H1 (cell line): ENCODE results near the gene PNMA6E. TPM values are rescaled to one million over a fixed set of nuclear protein-coding genes. Genes with fewer than 3 reads are reported as not detected.

Experiments
- CTCF ChIA-PET: fragments of 300-600 bp; sonication (Branson Sonifier 250); formaldehyde crosslinking; loops from one replicate; lab custom pipeline; 2021; ENCODE audit not compliant: partially characterized antibody; lab: Charles Lee
- POLR2A ChIA-PET: fragments of 300-600 bp; sonication (Branson Sonifier 250); formaldehyde crosslinking; loops from one replicate; lab custom pipeline; 2021; ENCODE audit warnings: inconsistent platforms; ENCODE audit not compliant: partially characterized antibody; lab: Charles Lee
- DNase-seq, 2 experiments: peaks; one replicate each; pipeline versions ENCODE4 v3.0.0 to v3.0.0-alpha.2; 2010 to 2022; ENCODE audit warnings: low spot score in 2 of 2, low read depth in 1 of 2, mixed read lengths in 1 of 2
- FAIRE-seq: peaks from 2 replicates; lab custom pipeline; 2011; peaks lifted over from hg19 to GRCh38; lab: Jason Lieb, UNC
- H2AFZ ChIP-seq: 2 replicates; pipeline ENCODE4 v1.8.1; 2012; ENCODE audit warnings: low read length, inconsistent platforms
- H2AK5ac ChIP-seq: 2 replicates; pipeline ENCODE4 v1.6.1; 2013; ENCODE audit warnings: low read depth, low read length
- H2BK120ac ChIP-seq: replicated peaks from 2 replicates; pipeline ENCODE3; 2013; ENCODE audit warnings: low read depth, low read length, inconsistent platforms
- H2BK12ac ChIP-seq: 2 replicates; pipeline ENCODE4 v1.6.1; 2013; ENCODE audit warnings: low read depth, low read length
- H2BK15ac ChIP-seq: 2 replicates; pipeline ENCODE4 v1.6.1; 2013; ENCODE audit warnings: low read length
- H2BK20ac ChIP-seq: 2 replicates; pipeline ENCODE4 v1.6.1; 2013; ENCODE audit warnings: low read length
- H2BK5ac ChIP-seq: 2 replicates; pipeline ENCODE4 v1.6.1; 2013; ENCODE audit warnings: low read depth, low read length
- H3K14ac ChIP-seq: 2 replicates; pipeline ENCODE4 v1.6.1; 2013; ENCODE audit warnings: inconsistent platforms; ENCODE audit not compliant: insufficient read length
- H3K18ac ChIP-seq: 2 replicates; pipeline ENCODE4 v1.6.1; 2013; ENCODE audit warnings: low read length; ENCODE audit errors: extremely low read depth
- H3K23ac ChIP-seq: 2 replicates; pipeline ENCODE4 v1.6.1; 2013; ENCODE audit warnings: inconsistent platforms; ENCODE audit not compliant: insufficient read length
- H3K23me2 ChIP-seq: 2 replicates; pipeline ENCODE4 v1.6.1; 2013; ENCODE audit warnings: low read depth, low read length
- H3K27ac ChIP-seq: 2 replicates; pipeline ENCODE4 v1.6.1; 2011; ENCODE audit warnings: low read depth, low read length, inconsistent platforms
- H3K27me3 ChIP-seq, 4 experiments: replicated peaks in 1 of 4; 1 replicate in 1 of 4; 2 replicates in 3 of 4; pipeline versions ENCODE4 v1.6.1 to v1.8.1; 2011 to 2013; ENCODE audit warnings: low read length in 3 of 4, mild to moderate bottlenecking in 3 of 4, inconsistent platforms in 2 of 4, mixed read lengths in 2 of 4, moderate library complexity in 1 of 4; ENCODE audit not compliant: control insufficient read depth in 3 of 4, insufficient read depth in 3 of 4; ENCODE audit errors: extremely low read depth in 1 of 4
- H3K36me3 ChIP-seq, 4 experiments: 2 replicates each; pipeline versions ENCODE4 v1.6.1 to v1.8.1; 2011 to 2013; ENCODE audit warnings: mild to moderate bottlenecking in 4 of 4, low read length in 3 of 4, moderate library complexity in 2 of 4, control low read depth in 1 of 4, inconsistent platforms in 1 of 4; ENCODE audit not compliant: insufficient read depth in 4 of 4, control insufficient read depth in 2 of 4
- H3K4ac ChIP-seq: replicated peaks from 2 replicates; pipeline ENCODE3; 2013; ENCODE audit warnings: low read length, low read depth, mixed read lengths, inconsistent platforms; ENCODE audit not compliant: insufficient read length
- H3K4me1 ChIP-seq, 4 experiments: replicated peaks in 1 of 4; 1 replicate in 1 of 4; 2 replicates in 3 of 4; pipeline versions ENCODE4 v1.6.1 to v1.8.1; 2011 to 2013; ENCODE audit warnings: low read length in 3 of 4, inconsistent platforms in 2 of 4, mixed read lengths in 1 of 4; ENCODE audit not compliant: insufficient read depth in 4 of 4, control insufficient read depth in 3 of 4
- H3K4me2 ChIP-seq, 2 experiments: 2 replicates each; pipeline versions ENCODE4 v1.6.1 to v1.8.1; 2011 to 2013; ENCODE audit warnings: low read depth in 2 of 2, low read length in 2 of 2, control low read depth in 1 of 2, inconsistent platforms in 1 of 2, mild to moderate bottlenecking in 1 of 2; ENCODE audit not compliant: insufficient read depth in 1 of 2
- H3K4me3 ChIP-seq, 4 experiments: fragments of 200-600, 300-600 bp in 1 of 4; sonication (generic), shearing (Covaris generic), sonication (Bioruptor Twin) in 1 of 4; 2 replicates each; pipeline versions ENCODE4 v1.5.1 to v1.8.1; 2011 to 2016; ENCODE audit warnings: low read length in 4 of 4, low read depth in 3 of 4, control low read depth in 2 of 4, inconsistent platforms in 2 of 4, mild to moderate bottlenecking in 2 of 4, mixed read lengths in 1 of 4, moderate library complexity in 1 of 4; ENCODE audit not compliant: insufficient read depth in 2 of 4; ENCODE audit errors: extremely low read depth in 1 of 4
- H3K56ac ChIP-seq: replicated peaks from 2 replicates; pipeline ENCODE3; 2013; ENCODE audit warnings: low read depth, mild to moderate bottlenecking, mixed read lengths, low read length, inconsistent platforms; ENCODE audit not compliant: insufficient read length
- H3K79me1 ChIP-seq: 2 replicates; pipeline ENCODE4 v1.6.1; 2013; ENCODE audit warnings: low read depth, low read length, control low read depth
- H3K79me2 ChIP-seq, 2 experiments: 2 replicates each; pipeline versions ENCODE4 v1.6.1 to v1.8.1; 2012 to 2013; ENCODE audit warnings: low read length in 2 of 2, mild to moderate bottlenecking in 2 of 2, inconsistent platforms in 1 of 2; ENCODE audit not compliant: insufficient read depth in 2 of 2, control insufficient read depth in 1 of 2
- H3K9ac ChIP-seq, 4 experiments: replicated peaks in 1 of 4; 1 replicate in 1 of 4; 2 replicates in 3 of 4; pipeline versions ENCODE4 v1.6.1 to v1.8.1; 2011 to 2013; ENCODE audit warnings: low read depth in 3 of 4, low read length in 3 of 4, control low read depth in 2 of 4, mild to moderate bottlenecking in 2 of 4, moderate library complexity in 2 of 4, inconsistent platforms in 1 of 4; ENCODE audit errors: extremely low read depth in 1 of 4
- H3K9me3 ChIP-seq, 2 experiments: 2 replicates each; pipeline versions ENCODE4 v1.6.1 to v1.8.1; 2012 to 2013; ENCODE audit warnings: mild to moderate bottlenecking in 2 of 2, moderate library complexity in 2 of 2, control low read depth in 1 of 2, inconsistent platforms in 1 of 2, low read depth in 1 of 2, low read length in 1 of 2, mixed read lengths in 1 of 2; ENCODE audit not compliant: insufficient read depth in 2 of 2
- H4K20me1 ChIP-seq, 2 experiments: replicated peaks in 1 of 2; 2 replicates each; pipeline versions ENCODE3 to v1.8.1; 2011 to 2013; ENCODE audit warnings: inconsistent platforms in 2 of 2, low read length in 2 of 2, mild to moderate bottlenecking in 1 of 2; ENCODE audit not compliant: insufficient read depth in 2 of 2, control insufficient read depth in 1 of 2
- H4K5ac ChIP-seq: 2 replicates; pipeline ENCODE4 v1.6.1; 2013; ENCODE audit warnings: low read length, low read depth, mixed read lengths, inconsistent platforms; ENCODE audit not compliant: insufficient read length
- H4K8ac ChIP-seq: 2 replicates; pipeline ENCODE4 v1.8.0; 2013; ENCODE audit warnings: mild to moderate bottlenecking, moderate library complexity, low read length, inconsistent platforms; ENCODE audit not compliant: insufficient read depth; ENCODE audit errors: extremely low read depth
- H4K91ac ChIP-seq: replicated peaks from 2 replicates; pipeline ENCODE3; 2013; ENCODE audit warnings: low read length, mixed read lengths, inconsistent platforms; ENCODE audit not compliant: insufficient read length
- ATF3 ChIP-seq: IDR thresholded peaks from 2 replicates; pipeline ENCODE4 v1.6.1; 2011; ENCODE audit warnings: low read depth, mild to moderate bottlenecking, low read length; ENCODE audit not compliant: insufficient read depth
- BACH1 ChIP-seq: IDR thresholded peaks from 2 replicates; pipeline ENCODE4 v1.6.1; 2012; ENCODE audit warnings: low read length, improper control_type of control experiment
- BRCA1 ChIP-seq: IDR thresholded peaks from 2 replicates; pipeline ENCODE4 v1.6.1; 2012; ENCODE audit warnings: low read depth, low read length, improper control_type of control experiment
- CHD1 ChIP-seq: IDR thresholded peaks from 2 replicates; pipeline ENCODE4 v1.6.1; 2012; ENCODE audit warnings: low read depth, low read length, improper control_type of control experiment
- EZH2 ChIP-seq: fragments of 200-600 bp; sonication (generic); IDR thresholded peaks from 2 replicates; pipeline ENCODE4 v1.7.1; 2012; ENCODE audit warnings: low read depth, mild to moderate bottlenecking, moderate library complexity, low read length, inconsistent platforms; ENCODE audit not compliant: severe bottlenecking
- KDM1A ChIP-seq: fragments of 200-600, 300-600 bp; sonication (generic); IDR thresholded peaks from 2 replicates; pipeline ENCODE4 v1.7.1; 2016; ENCODE audit warnings: mild to moderate bottlenecking, low read length, borderline replicate concordance
- MAX ChIP-seq: IDR thresholded peaks from 2 replicates; pipeline ENCODE4 v1.6.1; 2012; ENCODE audit warnings: inconsistent platforms
- PHF8 ChIP-seq: fragments of 200-600 bp; sonication (generic); conservative IDR thresholded peaks from 2 replicates; pipeline ENCODE4 v1.7.1; 2012; ENCODE audit warnings: low read depth, mild to moderate bottlenecking, inconsistent platforms, low read length, moderate library complexity
- POLR2A ChIP-seq, 2 experiments: IDR thresholded peaks; 1 replicate in 1 of 2; 2 replicates in 1 of 2; pipeline ENCODE4 v1.6.1; 2011; ENCODE audit warnings: low read depth in 2 of 2, low read length in 2 of 2, mild to moderate bottlenecking in 2 of 2; ENCODE audit errors: control extremely low read depth in 1 of 2
- RXRA ChIP-seq: IDR thresholded peaks from 2 replicates; pipeline ENCODE4 v1.6.1; 2011; ENCODE audit warnings: low read depth, mild to moderate bottlenecking, low read length, moderate library complexity; ENCODE audit not compliant: insufficient read depth
- SIN3A ChIP-seq, 2 experiments: IDR thresholded peaks in 1 of 2; conservative IDR thresholded peaks in 1 of 2; 2 replicates each; pipeline ENCODE4 v1.6.1; 2011 to 2012; ENCODE audit warnings: low read length in 2 of 2, improper control_type of control experiment in 1 of 2, low read depth in 1 of 2, mild to moderate bottlenecking in 1 of 2
- TAF1 ChIP-seq: IDR thresholded peaks from 2 replicates; pipeline ENCODE4 v1.6.1; 2011; ENCODE audit warnings: mild to moderate bottlenecking, low read depth, low read length
- TBP ChIP-seq: IDR thresholded peaks from 2 replicates; pipeline ENCODE4 v1.6.1; 2011; ENCODE audit warnings: low read depth, low read length, improper control_type of control experiment
- WGBS, 2 experiments: shearing (Covaris generic) in 1 of 2; methylation state at CpG; one replicate each; pipeline versions ENCODE4 v1.1.6 to v1.1.7; 2013 to 2015; ENCODE audit warnings: low lambda C conversion rate in 2 of 2, mixed read lengths in 2 of 2, inconsistent platforms in 1 of 2, low coverage in 1 of 2, missing lambda C conversion rate in 1 of 2; ENCODE audit not compliant: insufficient replicate concordance in 2 of 2, insufficient coverage in 1 of 2, insufficient read length in 1 of 2; ENCODE audit errors: extremely low coverage in 1 of 2, missing lambda C conversion rate in 1 of 2; 5-methylcytosine and 5-hydroxymethylcytosine counted together
- polyA plus RNA-seq, 7 experiments: library from polyadenylated mRNA; depleted of rRNA in 3 of 7; stranded (reverse) in 5 of 7; unstranded in 2 of 7; fragments of >200 nt in 5 of 7; fragments of 200-250 nt in 2 of 7; gene quantifications; 1 replicate in 5 of 7; 2 replicates in 1 of 7; 4 replicates in 1 of 7; pipeline versions ENCODE4 v1.2.1 to v1.2.3, GENCODE V29; 2011 to 2013; ENCODE audit warnings: missing spikeins in 2 of 7, mixed read lengths in 2 of 7
- total RNA-seq: library from RNA; stranded (reverse); fragmentation: NEBNext Ultra II Directional; extraction: Animal tissue kit (Norgen Biotek cat#: 25700); gene quantifications from 2 replicates; pipeline ENCODE4 v1.2.1, GENCODE V29; 2021

The PNMA6E gene
- total and polyA plus RNA-seq, 2 of the 8 experiments (the other 6 are each of a cell fraction or from before 2014, with no cell fraction given) = not detected

- no peak overlapping the region for H2AFZ ChIP-seq
- no peak overlapping the region for H3K14ac ChIP-seq
- no peak overlapping the region for H2BK120ac ChIP-seq
- POLR2A ChIA-PET = no interaction called here
- no peak overlapping the region for H2AK5ac ChIP-seq
- peaks cover 5% of the 10 kb centered on the region; the same call in 1 of the 2 replicates for H3K23me2 ChIP-seq
- H3K18ac ChIP-seq = no peak overlapping the region
- no peak overlapping the region for H4K91ac ChIP-seq
- no peak overlapping the region for H3K56ac ChIP-seq
- DNase-seq (no peak), FAIRE-seq (no peak)
- H3K36me3 ChIP-seq = no peaks in the 10 kb centered on the region
- 78% methylated on average over 3 of the region's 3 CpGs; no CpG with 5 or more reads in 1 of the 2 experiments for WGBS, 2 experiments
- H2BK12ac ChIP-seq = no peak overlapping the region
- CTCF ChIA-PET = no interaction called here
- H3K79me1 ChIP-seq = no peaks in the 10 kb centered on the region
- H3K23ac ChIP-seq = no peak overlapping the region
- H2BK15ac ChIP-seq = no peak overlapping the region
- no peak overlapping the region for H3K4me2 ChIP-seq
- no peak overlapping the region for H3K27ac ChIP-seq
- H4K5ac ChIP-seq = no peak overlapping the region
- peaks cover 0 to 4% of the 10 kb centered on the region in 2 experiments; a peak in 1 of 4 replicates for H3K9me3 ChIP-seq
- H4K20me1 ChIP-seq = peaks cover 0 to 2% of the 10 kb centered on the region in 2 experiments
- H2BK5ac ChIP-seq = no peak overlapping the region
- no peak overlapping the region for H3K4ac ChIP-seq
- H3K9ac ChIP-seq = no peak overlapping the region
- H4K8ac ChIP-seq = no peak overlapping the region
- H3K4me1 ChIP-seq = peaks cover 0 to 6% (median 1%) of the 10 kb centered on the region in 4 experiments; a peak in 1 of 7 replicates
- H3K79me2 ChIP-seq = no peaks in the 10 kb centered on the region
- H3K4me3 ChIP-seq = no peak overlapping the region
- no peaks in the 10 kb centered on the region for H3K27me3 ChIP-seq
- no peak overlapping the region for H2BK20ac ChIP-seq
- TF ChIP-seq POLR2A (IDR thresholded peaks at IDR 0.05; ENCODE audit: control extremely low read depth in 1 of 2, low read depth in 2 of 2, low read length in 2 of 2) = no peak
- no peak for TF ChIP-seq EZH2
- no peak for TF ChIP-seq ATF3
- TF ChIP-seq MAX = no peak
- TF ChIP-seq BACH1 = no peak
- no peak for TF ChIP-seq PHF8
- no peak for TF ChIP-seq CHD1
- no peak for TF ChIP-seq TAF1
- no peak for TF ChIP-seq BRCA1
- TF ChIP-seq SIN3A (conservative IDR thresholded peaks at IDR 0.05 in 1 of 2, IDR thresholded peaks at IDR 0.05 in 1 of 2; ENCODE audit: low read depth in 1 of 2, low read length in 2 of 2) = no peak
- no peak for TF ChIP-seq KDM1A
- TF ChIP-seq TBP = no peak
- no peak for TF ChIP-seq RXRA
Measured at GRCh38 chrX:153377727-153378126, 23.4 kb downstream of the PNMA6E start.
